ENCODE data around the gene GPR176.
"Not testable (repeated sequence)": the region's sequence is repeated elsewhere in the genome, so short reads cannot be mapped to it uniquely, and the experiment has no call there.

The GPR176 gene

DNA sequence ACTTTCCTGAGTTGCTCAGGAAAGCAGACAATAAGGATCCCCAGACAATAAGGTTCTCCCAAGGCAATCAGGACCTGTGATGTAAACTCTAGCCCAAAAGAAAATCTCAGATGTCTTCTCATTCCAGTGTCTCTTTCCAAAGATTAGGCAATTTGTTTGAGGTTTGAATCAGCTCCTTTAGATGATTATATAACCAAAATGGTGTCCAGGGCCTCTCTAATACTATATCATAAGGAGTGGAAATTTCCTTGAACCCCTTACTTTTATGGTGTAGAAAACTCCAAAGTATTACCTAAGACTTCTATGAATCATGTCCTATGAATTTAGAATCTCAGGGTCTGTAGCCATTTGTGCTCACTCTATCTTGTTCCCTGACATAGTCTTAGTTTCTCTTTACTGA, 65.9 kb downstream of the GPR176 start:
- DNase-seq: no peak

GRCh38 chr15:39852250-39852649, 67.8 kb downstream of the GPR176 start:
- no peak for DNase-seq

DNA sequence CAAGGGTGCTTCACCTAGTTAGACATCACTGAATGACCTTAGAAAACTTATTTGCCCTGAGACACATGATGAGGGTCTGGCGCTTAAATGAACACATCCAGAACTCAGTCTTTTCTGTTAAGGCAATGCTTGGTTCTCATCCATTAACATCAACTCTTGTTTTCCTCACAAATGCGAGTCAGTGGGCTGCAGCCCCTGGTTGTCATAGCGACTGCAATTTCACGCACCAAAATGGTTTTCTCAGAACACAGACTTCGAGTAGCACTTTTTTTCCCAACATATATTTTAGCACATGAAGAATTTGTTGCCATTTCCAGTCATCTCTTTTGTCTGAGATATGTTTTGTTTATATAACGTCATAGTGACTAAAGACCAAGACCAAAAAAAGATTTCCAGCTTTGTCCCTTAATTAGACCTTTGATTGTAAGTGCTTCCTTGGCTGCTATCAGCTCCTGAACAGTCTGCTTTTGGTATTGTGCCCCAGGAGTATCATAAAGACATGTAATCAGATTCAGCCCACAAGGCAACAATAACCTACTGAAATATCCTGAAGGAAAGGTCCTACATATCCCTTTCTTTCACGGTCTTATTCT, 68.5 kb downstream of the GPR176 start:
- DNase-seq: no peak

GRCh38 chr15:39850436-39850835, 69.6 kb downstream of the GPR176 start:
- peak; percentile 11 for DNase-seq

- DNase-seq: no peak
Observed at GRCh38 chr15:39846108-39846507, 74.0 kb downstream of the GPR176 start.

GRCh38 chr15:39845582-39845981, 74.5 kb downstream of the GPR176 start:
- DNase-seq: no peak

GRCh38 chr15:39843565-39843964, 76.5 kb downstream of the GPR176 start:
- DNase-seq: no peak

- no peak for DNase-seq
Observed at GRCh38 chr15:39837454-39837853, 82.6 kb downstream of the GPR176 start.

DNA sequence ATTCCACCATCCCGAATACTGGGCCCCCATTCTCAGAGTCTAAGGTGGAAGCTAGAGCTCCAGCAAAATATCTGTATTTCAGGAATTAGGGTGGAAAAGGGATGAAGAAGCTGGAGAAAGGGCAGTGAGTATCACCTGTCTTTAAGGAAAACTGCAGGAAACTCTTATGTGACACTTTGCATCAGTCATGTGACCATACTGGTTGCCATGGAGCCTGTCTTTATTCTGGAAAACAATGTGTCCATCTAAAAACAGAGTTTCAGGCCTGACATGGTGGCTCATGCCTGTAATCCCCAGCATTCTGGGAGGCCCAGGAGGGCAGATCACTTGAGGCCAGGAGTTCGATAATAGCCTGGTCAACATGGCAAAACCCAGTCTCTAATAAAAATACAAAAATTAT, 84.5 kb downstream of the GPR176 start:
- no peak for DNase-seq

- no peak for DNase-seq
Observed at GRCh38 chr15:39834256-39834655, 85.8 kb downstream of the GPR176 start.

DNA sequence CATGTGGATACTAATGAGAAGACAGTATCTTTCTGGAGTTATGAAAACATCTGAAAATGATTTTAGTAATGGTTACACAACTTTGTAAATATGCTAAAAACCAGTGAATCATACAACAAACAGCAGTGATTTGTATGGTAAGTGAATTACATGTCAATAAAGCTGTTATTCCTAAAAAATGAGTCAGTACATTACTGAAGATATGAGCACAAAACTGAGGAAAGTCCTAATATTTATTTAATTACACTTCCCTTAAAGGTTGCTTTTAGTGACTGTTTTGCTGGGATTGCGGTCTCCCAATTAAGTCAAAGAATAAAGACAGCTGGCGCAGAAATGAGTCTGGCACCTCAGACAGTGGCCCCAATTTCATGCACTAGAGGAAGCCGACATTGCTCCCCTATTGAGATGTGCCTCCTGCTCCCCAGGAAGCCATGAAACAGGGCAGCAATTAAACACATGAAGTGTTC, 86.5 kb downstream of the GPR176 start:
- DNase-seq: no peak

DNA sequence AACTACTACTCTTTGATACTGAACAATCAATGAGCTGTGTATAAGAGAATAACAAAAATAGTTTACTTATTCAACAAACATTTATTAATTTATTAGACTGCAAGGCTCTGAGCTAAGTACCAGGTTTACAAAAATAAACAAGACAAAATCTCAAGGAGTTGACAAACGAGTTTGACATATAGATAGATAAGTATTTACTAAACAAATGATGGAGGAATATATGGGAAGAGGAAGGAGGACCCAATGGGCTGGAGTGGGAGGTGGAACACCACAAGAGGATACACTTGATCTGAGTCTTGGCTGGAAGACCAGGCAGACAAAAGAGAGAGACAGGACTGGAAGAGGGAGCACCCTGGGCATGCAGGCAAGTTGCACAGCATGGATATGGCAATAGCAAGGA, 89.9 kb downstream of the GPR176 start:
- DNase-seq: no peak

GRCh38 chr15:39828374-39828931, 91.6 kb downstream of the GPR176 start:
- DNase-seq: peak; percentile 37

DNA sequence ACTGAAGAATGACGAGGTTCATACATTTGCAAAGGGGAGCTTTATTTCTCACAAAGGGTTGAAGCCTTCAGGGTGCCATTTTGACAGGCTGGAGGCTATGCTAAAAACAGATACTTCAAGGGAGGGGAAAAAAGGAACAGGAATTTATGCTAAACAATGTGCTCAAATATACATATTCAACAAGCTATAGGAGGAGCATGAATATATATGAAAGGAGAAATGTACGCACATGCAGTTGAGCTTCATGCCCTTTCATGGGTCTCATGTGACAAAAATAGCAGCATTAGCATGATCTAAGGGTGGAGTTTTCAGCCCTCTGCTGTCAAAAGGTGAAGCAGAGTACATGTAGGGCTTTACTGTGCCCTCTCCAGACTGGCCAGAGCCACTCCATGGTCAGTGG, 93.1 kb downstream of the GPR176 start:
- no peak for DNase-seq

DNA sequence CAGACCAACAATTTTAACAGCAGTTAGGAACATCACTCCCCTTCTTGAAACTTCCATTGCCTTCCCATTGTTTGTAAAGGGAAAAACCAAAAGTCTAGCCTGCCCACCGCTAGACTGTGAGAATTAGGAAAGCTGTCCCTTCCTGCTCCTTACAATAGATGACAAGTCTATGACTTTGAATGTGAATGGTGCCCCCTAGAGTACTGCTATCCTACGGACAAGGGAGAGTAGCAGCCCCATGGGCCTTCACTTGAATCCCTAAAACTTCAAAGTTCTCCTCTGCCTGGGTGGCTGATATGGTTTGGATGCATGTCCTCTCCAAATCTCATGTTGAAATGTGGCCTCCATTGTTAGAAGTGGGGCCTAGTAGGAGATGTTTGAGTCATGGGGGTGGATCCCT, 96.4 kb downstream of the GPR176 start:
- DNase-seq: no peak

DNA sequence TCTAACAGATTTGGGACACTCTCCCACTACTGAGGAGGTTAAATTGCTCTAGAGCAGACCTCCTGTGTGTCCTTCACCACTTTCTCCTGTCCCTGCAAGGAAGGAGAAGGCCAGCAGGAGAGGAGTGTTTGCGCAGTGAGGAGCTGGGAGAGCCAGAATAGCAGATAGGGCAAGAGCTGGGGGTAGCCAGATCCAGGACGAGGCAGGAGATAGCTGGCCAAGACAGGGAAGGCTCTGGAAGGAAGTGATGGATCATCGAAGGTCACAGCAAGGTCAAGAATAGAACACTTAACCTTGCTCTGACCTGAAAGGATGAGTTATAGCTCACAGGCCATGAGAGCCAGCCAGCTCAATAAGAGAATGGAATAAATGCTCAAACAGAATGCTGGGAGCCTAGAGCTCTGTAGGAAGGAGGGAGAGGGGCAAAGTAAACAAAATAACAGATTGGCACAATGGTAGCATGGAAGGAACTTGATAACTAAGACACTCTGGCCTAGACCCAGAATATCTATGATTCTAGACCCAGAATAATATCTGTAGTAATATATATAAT, 99.9 kb downstream of the GPR176 start:
- DNase-seq: peak; percentile 10

GRCh38 chr15:39819533-39819932, 100.5 kb downstream of the GPR176 start:
- DNase-seq: no peak

- no peak for DNase-seq
Observed at GRCh38 chr15:39817892-39818291, 102.2 kb downstream of the GPR176 start.

DNA sequence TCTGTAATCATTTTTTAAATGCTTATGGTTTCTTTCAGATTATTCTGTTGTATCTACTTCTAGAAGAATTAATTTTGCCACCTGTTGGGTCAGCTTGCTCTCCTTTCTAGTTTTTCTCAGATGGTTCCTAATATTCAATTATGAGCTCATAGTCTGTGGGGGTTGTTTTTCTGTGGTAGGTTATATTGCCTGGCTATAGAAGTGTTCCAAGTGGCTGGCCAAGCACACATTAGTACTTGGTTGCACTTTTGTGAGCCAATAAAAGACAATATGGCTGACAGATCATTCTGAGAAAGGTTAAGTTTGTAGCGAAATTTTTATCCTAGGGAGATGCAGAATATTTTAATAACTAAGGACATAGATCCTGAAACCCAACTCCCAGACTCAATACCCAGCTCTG, 105.6 kb downstream of the GPR176 start:
- no peak for DNase-seq

DNA sequence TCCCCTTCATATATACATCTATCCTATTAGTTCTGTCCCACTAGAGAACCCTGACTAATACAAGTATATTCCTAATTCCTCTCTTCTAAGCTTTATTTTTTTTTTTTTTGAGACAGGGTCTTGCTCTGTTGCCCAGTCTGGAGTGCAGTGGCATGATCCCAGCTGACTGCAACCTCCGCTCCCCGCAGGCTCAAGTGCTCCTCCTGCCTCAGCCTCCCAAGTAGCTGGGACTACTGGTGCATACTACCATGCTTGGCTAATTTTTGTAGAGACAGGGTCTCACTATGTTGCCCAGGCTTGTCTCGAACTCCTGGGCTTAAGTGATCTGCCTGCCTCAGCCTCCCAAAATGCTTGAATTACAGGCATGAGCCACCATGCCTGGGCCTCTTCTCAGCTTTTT, 107.4 kb downstream of the GPR176 start:
- not testable (repeated sequence) for DNase-seq

DNA sequence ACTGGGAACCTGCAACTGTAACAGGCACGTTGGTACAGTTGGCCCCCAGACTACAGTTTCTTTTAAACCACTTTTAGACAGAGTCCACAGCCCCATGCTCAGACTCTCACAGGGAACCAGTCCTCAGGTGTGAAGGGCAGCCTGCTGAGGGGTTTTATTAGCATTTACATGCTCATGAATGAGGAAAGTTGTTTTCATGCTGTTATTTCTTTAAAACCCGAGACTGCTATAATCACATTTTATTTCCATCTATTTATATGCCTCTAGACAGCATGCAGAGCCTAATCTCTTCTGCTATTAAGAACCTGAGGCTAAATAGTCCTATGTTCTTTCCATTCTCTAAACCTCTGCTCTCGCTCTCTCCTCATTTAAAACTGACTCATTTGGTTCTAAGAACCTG, 111.2 kb downstream of the GPR176 start:
- no peak for DNase-seq

GRCh38 chr15:39807791-39808190, 112.3 kb downstream of the GPR176 start:
- DNase-seq: no peak

DNA sequence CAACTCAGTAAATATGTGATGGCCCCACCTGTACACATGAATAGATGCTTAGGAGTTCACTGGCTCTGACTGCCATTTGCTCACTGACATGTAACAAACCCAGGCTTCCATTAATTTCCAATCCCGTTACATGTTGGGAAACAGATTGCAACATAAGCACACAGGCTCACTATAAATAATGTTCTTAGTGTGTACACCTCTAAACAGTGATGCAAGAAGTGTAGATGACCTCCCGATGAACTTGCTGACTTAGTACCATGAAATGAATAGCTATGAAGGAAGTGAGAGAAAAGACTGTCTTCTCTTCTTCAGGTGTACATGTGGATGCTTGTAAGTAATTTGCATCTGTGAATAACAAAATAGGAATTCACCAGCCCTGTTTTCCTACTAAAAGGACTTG, 116.0 kb downstream of the GPR176 start:
- no peak for DNase-seq

- no peak for DNase-seq
Observed at GRCh38 chr15:39803016-39803415, 117.0 kb downstream of the GPR176 start.

All from NCI-H2171 treated with DMSO at 0.1 percent for 48 hours (cell line).